ENCODE data around the gene LMF1. TPM values are rescaled to one million over a fixed set of nuclear protein-coding genes. Genes with fewer than 3 reads are reported as not detected.

LMF1 gene
- polyA plus RNA-seq, 1 donor (not counting 4 experiments of a cell fraction or from before 2014, with no cell fraction given), result 3.1 TPM

GRCh38 chr16:993731-994130 is 22.9 kb upstream of the LMF1 start:
- no peak for DNase-seq (ENCODE audit: low read depth, low spot score)
- H3K9me3 ChIP-seq (ENCODE audit: control insufficient read depth, low read depth, low read length), result peaks cover 17% of the 10 kb centered on the region
- dilution Hi-C loops (cut with MboI; ENCODE audit: extremely low pct_ligation_motif_present, low sequenced_read_pairs), result no loop called here
- H4K20me1 ChIP-seq (ENCODE audit: control insufficient read depth, extremely low read depth, insufficient read depth, low read length), result no peaks in the 10 kb centered on the region
- H3K27me3 ChIP-seq (ENCODE audit: control insufficient read depth, extremely low read depth, insufficient read depth, low read length), result peaks cover 36% of the 10 kb centered on the region
- no peaks in the 10 kb centered on the region for H3K36me3 ChIP-seq (ENCODE audit: control insufficient read depth in 2 of 2, extremely low read depth in 1 of 2, insufficient read depth in 2 of 2, low read length in 2 of 2)
- FAIRE-seq, result no peak
- H2AFZ ChIP-seq (ENCODE audit: control insufficient read depth, low read length), result no peak overlapping the region
- no peak overlapping the region for H3K9ac ChIP-seq (ENCODE audit: control insufficient read depth, extremely low read depth, insufficient read depth, low read length)
- H3K79me2 ChIP-seq (ENCODE audit: control insufficient read depth, insufficient read depth, low read length), result no peaks in the 10 kb centered on the region
- no peaks in the 10 kb centered on the region for H3K9me1 ChIP-seq (ENCODE audit: control insufficient read depth, extremely low read depth, insufficient read depth, low read length)
- no peak for TF ChIP-seq EZH2 (IDR thresholded peaks at IDR 0.05; ENCODE audit: low read length)
- TF ChIP-seq CTCF (optimal IDR thresholded peaks at IDR 0.05 in 1 of 3, IDR thresholded peaks at IDR 0.05 in 1 of 3, conservative IDR thresholded peaks at IDR 0.05 in 1 of 3; ENCODE audit: extremely low read depth in 1 of 3, insufficient read depth in 2 of 3, low read length in 3 of 3), result no peak
- H3K4me3 ChIP-seq (ENCODE audit: control insufficient read depth in 2 of 3, extremely low read depth in 1 of 3, insufficient read depth in 2 of 3, low read depth in 1 of 3, low read length in 3 of 3), result no peak overlapping the region
- H3K27ac ChIP-seq (ENCODE audit: control insufficient read depth, insufficient read depth, low read length), result no peak overlapping the region
- H3K4me1 ChIP-seq (ENCODE audit: control insufficient read depth, extremely low read depth, insufficient read depth, low read length), result peaks cover 6% of the 10 kb centered on the region
- no peak overlapping the region for H3K4me2 ChIP-seq (ENCODE audit: control insufficient read depth, extremely low read depth, insufficient read depth, low read depth, low read length)

- H3K27me3 ChIP-seq (ENCODE audit: control insufficient read depth, extremely low read depth, insufficient read depth, low read length), result peaks cover 30% of the 10 kb centered on the region
- H3K4me3 ChIP-seq (ENCODE audit: control insufficient read depth in 2 of 3, extremely low read depth in 1 of 3, insufficient read depth in 2 of 3, low read depth in 1 of 3, low read length in 3 of 3), result no peak overlapping the region
- H3K4me2 ChIP-seq (ENCODE audit: control insufficient read depth, extremely low read depth, insufficient read depth, low read depth, low read length), result no peak overlapping the region
- no peak overlapping the region for H3K27ac ChIP-seq (ENCODE audit: control insufficient read depth, insufficient read depth, low read length)
- no peak overlapping the region for H3K9ac ChIP-seq (ENCODE audit: control insufficient read depth, extremely low read depth, insufficient read depth, low read length)
- H3K9me3 ChIP-seq (ENCODE audit: control insufficient read depth, low read depth, low read length), result peaks cover 17% of the 10 kb centered on the region
- DNase-seq (ENCODE audit: low read depth, low spot score) (no peak), FAIRE-seq (no peak)
- H3K4me1 ChIP-seq (ENCODE audit: control insufficient read depth, extremely low read depth, insufficient read depth, low read length), result no peaks in the 10 kb centered on the region
- no peaks in the 10 kb centered on the region for H3K79me2 ChIP-seq (ENCODE audit: control insufficient read depth, insufficient read depth, low read length)
- H3K36me3 ChIP-seq (ENCODE audit: control insufficient read depth in 2 of 2, extremely low read depth in 1 of 2, insufficient read depth in 2 of 2, low read length in 2 of 2), result no peaks in the 10 kb centered on the region
- TF ChIP-seq EZH2 (IDR thresholded peaks at IDR 0.05; ENCODE audit: low read length) (no peak), CTCF (optimal IDR thresholded peaks at IDR 0.05 in 1 of 3, IDR thresholded peaks at IDR 0.05 in 1 of 3, conservative IDR thresholded peaks at IDR 0.05 in 1 of 3; ENCODE audit: extremely low read depth in 1 of 3, insufficient read depth in 2 of 3, low read length in 3 of 3) (no peak)
- H3K9me1 ChIP-seq (ENCODE audit: control insufficient read depth, extremely low read depth, insufficient read depth, low read length), result no peaks in the 10 kb centered on the region
- H4K20me1 ChIP-seq (ENCODE audit: control insufficient read depth, extremely low read depth, insufficient read depth, low read length), result no peaks in the 10 kb centered on the region
- dilution Hi-C loops (cut with MboI; ENCODE audit: extremely low pct_ligation_motif_present, low sequenced_read_pairs), result no loop called here
- no peak overlapping the region for H2AFZ ChIP-seq (ENCODE audit: control insufficient read depth, low read length)
Observed at GRCh38 chr16:991773-992172, 21.0 kb upstream of the LMF1 start.

Measured in keratinocyte (primary cell).